ENCODE measurements around the gene CCL3. TPM values are rescaled to one million over a fixed set of nuclear protein-coding genes. Genes with fewer than 3 reads are reported as not detected.
"Not testable (repeated sequence)": the region's sequence is repeated elsewhere in the genome, so short reads cannot be mapped to it uniquely, and the experiment has no call there.

Gene CCL3
- total RNA-seq, 1 donor, result 1,287 TPM

- Histone ChIP-seq H3K9me3 (ENCODE audit: low read depth, low read length) (peaks cover 6% of the 10 kb centered on the region), H3K4me1 (ENCODE audit: insufficient read depth, low read length) (peaks cover 19% of the 10 kb centered on the region), H3K4me3 (ENCODE audit: low read length) (no peak overlapping the region), H3K27me3 (ENCODE audit: insufficient read depth, low read length) (no peaks in the 10 kb centered on the region)
These were observed 33.5 kb upstream of the CCL3 start for GRCh38 chr17:36123431-36123830.

GRCh38 chr17:36121099-36121498, 31.2 kb upstream of the CCL3 start:
- not testable (repeated sequence) for H3K4me1 ChIP-seq (ENCODE audit: insufficient read depth, low read length); H3K27me3 ChIP-seq (ENCODE audit: insufficient read depth, low read length); H3K4me3 ChIP-seq (ENCODE audit: low read length); H3K9me3 ChIP-seq (ENCODE audit: low read depth, low read length)

GRCh38 chr17:36120221-36120620, 30.3 kb upstream of the CCL3 start:
- no peaks in the 10 kb centered on the region for H3K9me3 ChIP-seq (ENCODE audit: low read depth, low read length)
- H3K27me3 ChIP-seq (ENCODE audit: insufficient read depth, low read length), result no peaks in the 10 kb centered on the region
- no peaks in the 10 kb centered on the region for H3K4me1 ChIP-seq (ENCODE audit: insufficient read depth, low read length)
- no peak overlapping the region for H3K4me3 ChIP-seq (ENCODE audit: low read length)

GRCh38 chr17:36118477-36119353, 28.8 kb upstream of the CCL3 start:
- Histone ChIP-seq H3K27me3 (ENCODE audit: insufficient read depth, low read length) (no peaks in the 10 kb centered on the region), H3K4me3 (ENCODE audit: low read length) (no peak overlapping the region), H3K4me1 (ENCODE audit: insufficient read depth, low read length) (no peaks in the 10 kb centered on the region), H3K9me3 (ENCODE audit: low read depth, low read length) (no peaks in the 10 kb centered on the region)

- no peak overlapping the region for H3K4me3 ChIP-seq (ENCODE audit: low read length)
- no peaks in the 10 kb centered on the region for H3K9me3 ChIP-seq (ENCODE audit: low read depth, low read length)
- H3K27me3 ChIP-seq (ENCODE audit: insufficient read depth, low read length), result no peaks in the 10 kb centered on the region
- H3K4me1 ChIP-seq (ENCODE audit: insufficient read depth, low read length), result no peaks in the 10 kb centered on the region
These were observed 27.8 kb upstream of the CCL3 start for GRCh38 chr17:36117505-36118382.

- H3K4me3 ChIP-seq (ENCODE audit: low read length); H3K9me3 ChIP-seq (ENCODE audit: low read depth, low read length); H3K27me3 ChIP-seq (ENCODE audit: insufficient read depth, low read length); H3K4me1 ChIP-seq (ENCODE audit: insufficient read depth, low read length): not testable (repeated sequence)
These were observed 25.7 kb upstream of the CCL3 start for GRCh38 chr17:36115649-36115977.

- not testable (repeated sequence) for H3K4me3 ChIP-seq (ENCODE audit: low read length); H3K27me3 ChIP-seq (ENCODE audit: insufficient read depth, low read length); H3K9me3 ChIP-seq (ENCODE audit: low read depth, low read length); H3K4me1 ChIP-seq (ENCODE audit: insufficient read depth, low read length)
These were observed 25.2 kb upstream of the CCL3 start for GRCh38 chr17:36114971-36115648.

GRCh38 chr17:36113131-36113530, 23.2 kb upstream of the CCL3 start:
- H3K4me3 ChIP-seq (ENCODE audit: low read length); H3K4me1 ChIP-seq (ENCODE audit: insufficient read depth, low read length); H3K9me3 ChIP-seq (ENCODE audit: low read depth, low read length); H3K27me3 ChIP-seq (ENCODE audit: insufficient read depth, low read length): not testable (repeated sequence)

GRCh38 chr17:36112572-36112971, 22.6 kb upstream of the CCL3 start:
- Histone ChIP-seq H3K9me3 (ENCODE audit: low read depth, low read length) (no peaks in the 10 kb centered on the region), H3K27me3 (ENCODE audit: insufficient read depth, low read length) (no peaks in the 10 kb centered on the region), H3K4me1 (ENCODE audit: insufficient read depth, low read length) (peaks cover 13% of the 10 kb centered on the region), H3K4me3 (ENCODE audit: low read length) (no peak overlapping the region)

GRCh38 chr17:36111068-36111490, 21.1 kb upstream of the CCL3 start:
- no peak overlapping the region for H3K4me3 ChIP-seq (ENCODE audit: low read length)
- no peaks in the 10 kb centered on the region for H3K27me3 ChIP-seq (ENCODE audit: insufficient read depth, low read length)
- no peaks in the 10 kb centered on the region for H3K9me3 ChIP-seq (ENCODE audit: low read depth, low read length)
- peaks cover 28% of the 10 kb centered on the region for H3K4me1 ChIP-seq (ENCODE audit: insufficient read depth, low read length)

- H3K27me3 ChIP-seq (ENCODE audit: insufficient read depth, low read length); H3K4me3 ChIP-seq (ENCODE audit: low read length); H3K9me3 ChIP-seq (ENCODE audit: low read depth, low read length): not testable (repeated sequence)
- H3K4me1 ChIP-seq (ENCODE audit: insufficient read depth, low read length), result peaks cover 56% of the 10 kb centered on the region
These were observed 18.3 kb upstream of the CCL3 start for GRCh38 chr17:36108265-36108664.

GRCh38 chr17:36107660-36108059, 17.7 kb upstream of the CCL3 start:
- H3K9me3 ChIP-seq (ENCODE audit: low read depth, low read length), result no peaks in the 10 kb centered on the region
- H3K4me3 ChIP-seq (ENCODE audit: low read length), result no peak overlapping the region
- H3K27me3 ChIP-seq (ENCODE audit: insufficient read depth, low read length), result no peaks in the 10 kb centered on the region
- peaks cover 62% of the 10 kb centered on the region for H3K4me1 ChIP-seq (ENCODE audit: insufficient read depth, low read length)

- Histone ChIP-seq H3K9me3 (ENCODE audit: low read depth, low read length) (no peaks in the 10 kb centered on the region), H3K4me1 (ENCODE audit: insufficient read depth, low read length) (peaks cover 67% of the 10 kb centered on the region), H3K27me3 (ENCODE audit: insufficient read depth, low read length) (no peaks in the 10 kb centered on the region), H3K4me3 (ENCODE audit: low read length) (no peak overlapping the region)
These were observed 16.5 kb upstream of the CCL3 start for GRCh38 chr17:36106493-36106835.

GRCh38 chr17:36105781-36106492, 16.0 kb upstream of the CCL3 start:
- no peak overlapping the region for H3K4me3 ChIP-seq (ENCODE audit: low read length)
- no peaks in the 10 kb centered on the region for H3K27me3 ChIP-seq (ENCODE audit: insufficient read depth, low read length)
- no peaks in the 10 kb centered on the region for H3K9me3 ChIP-seq (ENCODE audit: low read depth, low read length)
- H3K4me1 ChIP-seq (ENCODE audit: insufficient read depth, low read length), result peaks cover 67% of the 10 kb centered on the region

All from mononuclear cell (primary cell).